HG03175 (cell line): ENCODE data around the gene TUB.

Experiments used
- ATAC-seq: cut with Tn5 transposase; IDR thresholded peaks from one replicate; pipeline ENCODE4 v1.9.1; 2021; ENCODE audit warnings: mild to moderate bottlenecking, moderate library complexity; ENCODE audit not compliant: unreplicated experiment

The TUB gene

GRCh38 chr11:8045839-8046238 is 35.2 kb upstream of the TUB start:
- ATAC-seq, result no peak

GRCh38 chr11:8047382-8047781 is 33.6 kb upstream of the TUB start:
- no peak for ATAC-seq

DNA sequence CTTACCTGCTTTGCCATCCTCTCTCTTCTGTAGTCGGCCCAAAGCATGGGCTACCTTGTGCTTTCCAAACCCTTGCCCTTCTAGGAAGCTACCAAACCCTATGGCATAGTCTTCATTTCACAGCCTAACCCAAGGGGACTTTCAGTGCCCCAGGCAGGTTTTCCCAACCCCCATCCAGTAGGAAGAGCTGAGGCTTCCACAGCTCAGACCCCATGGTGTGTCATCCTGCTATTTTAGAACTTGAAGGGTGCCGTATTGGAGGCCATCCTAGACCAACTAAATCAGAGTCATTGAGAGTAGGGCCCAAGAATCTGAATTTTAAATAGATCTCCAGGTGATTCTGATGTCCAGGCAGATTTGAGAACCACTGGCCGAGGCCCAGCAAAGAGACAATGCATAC is 31.9 kb upstream of the TUB start:
- ATAC-seq, result no peak

- no peak for ATAC-seq
Measured at GRCh38 chr11:8055091-8055835, 25.7 kb upstream of the TUB start.

GRCh38 chr11:8055836-8056526 is 25.0 kb upstream of the TUB start:
- no peak for ATAC-seq

- ATAC-seq, result no peak
Measured at GRCh38 chr11:8056810-8057463, 24.1 kb upstream of the TUB start.

GRCh38 chr11:8058216-8058615 is 22.8 kb upstream of the TUB start:
- ATAC-seq, result no peak

- no peak for ATAC-seq
Measured at GRCh38 chr11:8059030-8059429, 22.0 kb upstream of the TUB start.

GRCh38 chr11:8059571-8060011 is 21.4 kb upstream of the TUB start:
- ATAC-seq, result no peak

DNA sequence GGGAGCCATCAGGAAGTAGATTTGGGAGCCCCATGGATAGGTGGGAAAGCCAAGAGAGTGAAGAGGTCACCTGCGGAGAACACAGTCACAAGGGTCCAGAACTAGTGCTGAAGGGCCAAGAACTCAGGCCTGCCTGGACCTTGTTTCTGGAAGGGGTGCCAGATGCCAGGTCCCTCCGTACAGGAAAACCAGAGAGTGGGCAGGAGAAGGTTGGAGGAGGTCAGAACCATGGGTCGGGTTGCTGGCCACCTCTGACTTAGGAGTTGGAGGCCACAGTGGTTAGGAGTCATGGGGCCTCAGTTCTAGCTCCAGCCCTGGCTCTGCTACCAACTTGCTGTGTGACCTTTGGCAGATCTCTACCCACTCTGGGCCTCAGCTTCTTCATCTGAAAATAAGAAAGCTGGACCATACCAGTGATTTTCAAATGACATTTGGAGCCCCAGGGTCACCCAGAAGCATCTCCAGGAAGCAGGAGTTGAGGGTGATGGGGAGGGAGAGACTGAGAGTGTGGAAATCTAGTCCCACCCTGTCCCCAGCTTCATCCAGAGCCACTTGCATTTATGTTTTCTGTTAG is 20.8 kb upstream of the TUB start:
- no peak for ATAC-seq

- no peak for ATAC-seq
Measured at GRCh38 chr11:8060801-8061554, 20.0 kb upstream of the TUB start.

- no peak for ATAC-seq
Measured at GRCh38 chr11:8061555-8062428, 19.2 kb upstream of the TUB start.

- no peak for ATAC-seq
Measured at GRCh38 chr11:8062781-8063257, 18.2 kb upstream of the TUB start.

DNA sequence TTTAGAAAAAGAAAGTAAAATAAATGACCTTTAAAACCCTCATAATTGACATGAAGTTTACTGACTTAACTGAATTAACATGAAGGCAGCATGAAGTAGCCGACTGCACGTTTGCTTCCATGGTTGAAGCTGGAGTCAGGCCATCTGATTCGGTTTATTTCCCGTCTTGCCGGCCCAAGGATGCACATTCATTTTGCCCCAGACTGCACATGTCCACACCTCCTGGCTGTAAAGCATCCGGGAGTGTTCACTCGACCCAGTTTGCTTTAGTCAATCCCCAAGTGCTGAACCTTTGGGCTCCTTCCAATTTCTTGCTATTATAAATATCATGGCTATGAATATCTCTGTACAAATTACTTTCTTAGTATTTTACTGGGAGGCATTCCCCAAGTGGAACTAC is 17.7 kb upstream of the TUB start:
- no peak for ATAC-seq

GRCh38 chr11:8065031-8065430 is 16.0 kb upstream of the TUB start:
- no peak for ATAC-seq

- ATAC-seq, result no peak
Measured at GRCh38 chr11:8066036-8066910, 14.7 kb upstream of the TUB start.

GRCh38 chr11:8066911-8067455 is 14.0 kb upstream of the TUB start:
- no peak for ATAC-seq

DNA sequence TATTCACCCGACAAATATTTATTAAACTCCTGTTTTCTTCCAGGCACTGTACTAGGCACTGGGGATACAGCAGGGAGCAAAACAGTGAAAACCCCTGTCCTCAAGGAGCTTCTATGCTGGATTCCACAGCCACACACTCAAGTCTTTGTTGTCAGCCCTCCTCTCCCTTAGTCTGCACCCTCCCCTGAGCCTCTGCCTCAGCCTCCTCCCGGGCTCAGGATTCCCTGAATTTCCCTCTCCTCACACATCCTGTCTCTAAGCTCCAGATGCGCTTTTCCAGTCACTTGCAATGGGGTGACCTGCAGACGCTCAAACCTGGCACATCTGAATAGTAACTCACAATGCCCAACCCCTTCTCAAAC is 13.5 kb upstream of the TUB start:
- no peak for ATAC-seq
